ENCODE measurements around the gene STK11IP.

The STK11IP gene

GRCh38 chr2:219629976-219630695 is 32.5 kb downstream of the STK11IP start:
- no peak overlapping the region for H3K4me3 ChIP-seq (ENCODE audit: low read depth, low read length)
- no peak for TF ChIP-seq CTCF (IDR thresholded peaks at IDR 0.05; ENCODE audit: insufficient read depth, low read depth, low read length, missing control alignments)
- DNase-seq (ENCODE audit: low read depth), result no peak

GRCh38 chr2:219630770-219631405 is 33.2 kb downstream of the STK11IP start:
- no peak overlapping the region for H3K4me3 ChIP-seq (ENCODE audit: low read depth, low read length)
- no peak for TF ChIP-seq CTCF (IDR thresholded peaks at IDR 0.05; ENCODE audit: insufficient read depth, low read depth, low read length, missing control alignments)
- DNase-seq (ENCODE audit: low read depth), result no peak

GRCh38 chr2:219631406-219631891 is 33.8 kb downstream of the STK11IP start:
- no peak for TF ChIP-seq CTCF (IDR thresholded peaks at IDR 0.05; ENCODE audit: insufficient read depth, low read depth, low read length, missing control alignments)
- H3K4me3 ChIP-seq (ENCODE audit: low read depth, low read length), result no peak overlapping the region
- DNase-seq (ENCODE audit: low read depth), result no peak

- DNase-seq (ENCODE audit: low read depth), result no peak
- no peak for TF ChIP-seq CTCF (IDR thresholded peaks at IDR 0.05; ENCODE audit: insufficient read depth, low read depth, low read length, missing control alignments)
- no peak overlapping the region for H3K4me3 ChIP-seq (ENCODE audit: low read depth, low read length)
These were observed 34.5 kb downstream of the STK11IP start for GRCh38 chr2:219631904-219632759.

GRCh38 chr2:219632760-219633105 is 35.1 kb downstream of the STK11IP start:
- DNase-seq (ENCODE audit: low read depth), result no peak
- H3K4me3 ChIP-seq (ENCODE audit: low read depth, low read length), result no peak overlapping the region
- no peak for TF ChIP-seq CTCF (IDR thresholded peaks at IDR 0.05; ENCODE audit: insufficient read depth, low read depth, low read length, missing control alignments)

GRCh38 chr2:219633276-219634065 is 35.8 kb downstream of the STK11IP start:
- H3K4me3 ChIP-seq (ENCODE audit: low read depth, low read length), result no peak overlapping the region
- TF ChIP-seq CTCF (IDR thresholded peaks at IDR 0.05; ENCODE audit: insufficient read depth, low read depth, low read length, missing control alignments), result no peak
- DNase-seq (ENCODE audit: low read depth), result no peak

Measured in GM12865 (cell line).